ENCODE data around the gene RWDD3.

- no peak for TF ChIP-seq CTCF (optimal IDR thresholded peaks at IDR 0.05 in 1 of 3, IDR thresholded peaks at IDR 0.05 in 1 of 3, conservative IDR thresholded peaks at IDR 0.05 in 1 of 3; ENCODE audit: extremely low read depth in 1 of 3, insufficient read depth in 2 of 3, low read length in 3 of 3)
- no peak for TF ChIP-seq EZH2 (IDR thresholded peaks at IDR 0.05; ENCODE audit: low read length)
Observed at GRCh38 chr1:95208876-95209275, 25.1 kb upstream of the RWDD3 start.

Measured in keratinocyte (primary cell).